GM19463 (cell line): ENCODE data around the gene GRID1.

ENCODE experiments used
- ATAC-seq: cut with Tn5 transposase; IDR thresholded peaks from one replicate; pipeline ENCODE4 v1.9.1; 2021; ENCODE audit warnings: mild to moderate bottlenecking, moderate library complexity; ENCODE audit not compliant: unreplicated experiment

Gene GRID1

DNA sequence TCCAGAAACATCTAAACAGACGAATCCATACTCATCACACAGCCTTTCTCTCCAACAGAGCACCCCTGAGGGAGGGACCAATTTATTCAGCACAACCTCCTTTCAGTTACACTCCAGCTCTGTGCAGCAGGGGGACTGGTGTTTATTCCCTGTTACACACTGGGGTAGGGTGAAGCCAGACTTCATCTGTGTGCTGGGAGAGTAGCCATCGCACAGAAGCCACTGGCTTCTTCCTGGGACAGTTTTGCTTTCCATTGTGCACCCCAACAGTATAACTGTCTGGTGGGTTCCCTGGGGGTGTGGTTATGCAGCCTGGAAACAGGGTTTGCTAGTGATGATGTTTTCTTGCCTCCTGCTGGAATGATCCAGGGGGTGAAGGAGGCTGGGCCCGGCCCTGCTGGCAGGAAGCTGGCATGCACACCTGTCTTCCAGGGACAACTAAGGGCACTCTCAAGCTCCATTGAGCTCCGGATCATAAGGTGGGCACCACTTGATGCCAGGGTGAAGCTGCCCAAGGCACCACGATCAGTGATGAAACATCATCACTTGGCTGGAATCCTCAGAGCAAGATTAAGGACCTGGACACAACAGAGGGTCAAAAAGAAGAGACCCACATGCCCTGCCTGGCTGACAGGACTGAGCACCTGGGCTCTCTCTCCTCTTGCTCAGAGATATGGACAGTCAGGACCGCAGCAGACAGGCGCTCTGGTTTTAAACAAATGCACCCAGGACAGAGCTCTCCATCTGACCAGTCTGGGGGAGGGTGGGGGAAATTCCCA lies 293.2 kb downstream of the GRID1 start:
- no peak for ATAC-seq

DNA sequence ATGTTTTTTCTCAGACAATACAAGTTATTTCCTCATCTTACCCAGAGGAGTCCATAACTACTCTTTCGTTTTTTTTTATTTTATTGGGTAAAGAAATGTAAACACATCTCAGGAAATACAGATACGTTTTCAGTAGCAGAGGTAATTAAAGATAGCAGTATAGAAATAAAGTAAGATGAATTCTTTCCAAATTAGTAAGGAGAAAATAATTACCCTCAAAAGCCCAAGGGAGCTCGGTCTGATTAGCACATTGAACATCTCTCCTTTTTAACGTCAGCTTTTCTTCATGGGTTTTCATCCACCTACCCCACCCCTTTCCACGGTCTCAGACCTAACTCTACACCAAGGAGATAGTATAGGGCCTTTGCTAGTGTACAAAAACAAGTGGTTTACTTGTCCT lies 294.2 kb downstream of the GRID1 start:
- no peak for ATAC-seq

GRCh38 chr10:86071758-86072157 lies 294.8 kb downstream of the GRID1 start:
- no peak for ATAC-seq

DNA sequence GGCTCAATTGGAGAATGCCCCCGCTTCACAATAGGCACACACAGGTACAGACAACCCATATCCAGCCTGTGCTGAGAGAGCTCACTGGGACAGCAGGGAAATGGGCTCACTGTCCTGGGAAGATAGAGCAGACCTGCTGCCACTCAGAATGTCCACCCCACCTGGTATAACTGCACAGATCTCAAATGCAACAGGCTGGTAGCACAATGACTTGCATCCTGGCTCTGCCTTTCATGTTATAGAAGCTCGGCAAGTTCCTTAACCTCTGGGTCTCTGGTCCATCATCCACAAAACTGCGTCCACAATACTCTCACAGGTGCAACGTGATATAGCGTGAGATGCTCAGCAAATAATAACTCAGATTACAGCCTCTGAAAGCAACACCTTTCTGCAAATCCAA lies 295.4 kb downstream of the GRID1 start:
- ATAC-seq, result no peak

- ATAC-seq, result no peak
These were observed 296.3 kb downstream of the GRID1 start for GRCh38 chr10:86070278-86070677.

DNA sequence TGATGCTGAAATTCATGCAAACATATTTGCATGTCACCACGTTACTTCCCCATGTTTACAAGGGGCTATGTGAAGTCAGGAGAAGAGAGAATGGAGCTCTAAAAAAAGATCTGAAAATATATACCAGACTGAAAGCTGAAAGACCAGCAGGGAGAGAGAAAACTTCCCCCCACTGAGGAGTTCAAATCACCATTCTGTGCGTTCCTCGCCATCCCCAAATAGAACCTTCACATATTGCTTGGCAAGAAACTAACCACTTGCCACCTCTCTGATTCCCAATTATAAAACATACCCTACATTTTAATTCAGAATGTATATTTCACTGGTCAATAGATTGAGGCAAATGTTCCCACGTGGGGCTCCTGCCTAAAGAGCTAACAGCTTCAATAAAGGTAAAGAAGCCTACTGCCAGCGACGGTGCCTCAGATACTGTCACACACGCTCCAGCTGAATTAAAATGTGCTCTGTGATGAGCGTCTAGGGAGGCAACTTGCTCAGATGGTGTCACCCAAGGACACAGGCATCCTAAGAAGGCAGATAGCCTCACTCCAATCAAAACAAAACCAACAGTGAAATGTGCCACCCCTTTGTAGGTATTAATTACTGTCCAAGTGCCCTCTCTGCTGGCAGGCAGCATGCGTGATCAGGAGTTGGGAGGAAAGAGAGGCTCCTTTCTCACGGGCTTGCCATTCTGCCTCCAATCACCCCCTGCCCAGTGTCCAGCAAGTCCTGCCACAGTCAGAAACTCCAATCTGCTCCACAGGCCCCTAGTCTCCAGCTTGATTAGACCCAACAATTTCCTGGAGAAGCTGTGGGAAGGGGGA lies 298.2 kb downstream of the GRID1 start:
- no peak for ATAC-seq

DNA sequence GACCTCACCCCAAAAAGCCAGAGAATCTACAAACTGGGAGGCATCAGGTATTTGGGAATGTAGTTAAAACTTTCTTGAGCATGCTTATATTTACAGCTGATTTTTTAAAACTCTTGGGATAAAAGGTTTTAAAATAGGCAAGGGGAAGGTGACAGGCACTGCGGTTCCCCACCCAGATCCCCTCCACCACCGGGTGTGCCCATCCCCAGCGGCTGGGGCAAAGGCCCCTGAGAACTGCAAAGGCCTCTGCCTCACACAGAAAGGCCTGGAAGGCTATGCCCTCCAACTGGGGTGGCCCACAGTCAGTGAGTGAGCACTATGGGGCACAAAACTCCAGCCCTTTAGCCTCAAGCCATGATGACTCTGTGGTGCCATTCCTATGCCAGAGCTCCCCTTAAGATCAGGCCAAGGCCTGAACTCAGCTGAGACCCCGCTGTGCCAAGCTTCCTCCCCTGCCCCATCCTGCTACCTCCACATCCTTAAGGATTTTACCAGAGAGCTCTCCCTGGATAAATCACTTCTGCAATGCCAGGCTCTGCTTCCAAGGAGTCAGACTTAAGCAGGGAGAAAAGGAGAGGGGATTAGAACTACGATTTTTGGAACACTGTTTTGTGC lies 299.1 kb downstream of the GRID1 start:
- ATAC-seq, result no peak

GRCh38 chr10:86066696-86067095 lies 299.9 kb downstream of the GRID1 start:
- no peak for ATAC-seq

GRCh38 chr10:86065711-86066251 lies 300.8 kb downstream of the GRID1 start:
- ATAC-seq, result no peak

GRCh38 chr10:86064931-86065662 lies 301.5 kb downstream of the GRID1 start:
- ATAC-seq, result no peak

GRCh38 chr10:86064219-86064618 lies 302.4 kb downstream of the GRID1 start:
- ATAC-seq, result no peak

- ATAC-seq, result no peak
These were observed 303.3 kb downstream of the GRID1 start for GRCh38 chr10:86063341-86063740.

GRCh38 chr10:86062647-86063145 lies 303.9 kb downstream of the GRID1 start:
- ATAC-seq, result no peak

DNA sequence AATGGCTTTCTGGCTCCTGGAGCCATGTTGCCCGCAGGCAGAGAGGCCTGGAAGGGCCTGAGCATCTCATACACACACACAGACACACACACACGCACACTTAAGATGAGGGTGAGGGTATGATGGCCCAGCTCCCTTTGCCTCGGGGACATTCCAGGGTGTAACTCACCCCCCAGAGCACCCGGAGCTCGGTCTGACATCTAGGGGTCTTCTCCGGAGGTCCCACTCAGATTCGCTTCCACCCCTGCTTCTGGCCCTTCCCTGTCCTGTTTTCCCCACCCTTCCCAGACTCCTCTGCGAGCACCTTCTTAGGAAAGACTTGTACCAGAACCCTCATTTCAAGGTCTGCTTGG lies 304.4 kb downstream of the GRID1 start:
- no peak for ATAC-seq

- ATAC-seq, result no peak
These were observed 305.1 kb downstream of the GRID1 start for GRCh38 chr10:86061278-86062197.

DNA sequence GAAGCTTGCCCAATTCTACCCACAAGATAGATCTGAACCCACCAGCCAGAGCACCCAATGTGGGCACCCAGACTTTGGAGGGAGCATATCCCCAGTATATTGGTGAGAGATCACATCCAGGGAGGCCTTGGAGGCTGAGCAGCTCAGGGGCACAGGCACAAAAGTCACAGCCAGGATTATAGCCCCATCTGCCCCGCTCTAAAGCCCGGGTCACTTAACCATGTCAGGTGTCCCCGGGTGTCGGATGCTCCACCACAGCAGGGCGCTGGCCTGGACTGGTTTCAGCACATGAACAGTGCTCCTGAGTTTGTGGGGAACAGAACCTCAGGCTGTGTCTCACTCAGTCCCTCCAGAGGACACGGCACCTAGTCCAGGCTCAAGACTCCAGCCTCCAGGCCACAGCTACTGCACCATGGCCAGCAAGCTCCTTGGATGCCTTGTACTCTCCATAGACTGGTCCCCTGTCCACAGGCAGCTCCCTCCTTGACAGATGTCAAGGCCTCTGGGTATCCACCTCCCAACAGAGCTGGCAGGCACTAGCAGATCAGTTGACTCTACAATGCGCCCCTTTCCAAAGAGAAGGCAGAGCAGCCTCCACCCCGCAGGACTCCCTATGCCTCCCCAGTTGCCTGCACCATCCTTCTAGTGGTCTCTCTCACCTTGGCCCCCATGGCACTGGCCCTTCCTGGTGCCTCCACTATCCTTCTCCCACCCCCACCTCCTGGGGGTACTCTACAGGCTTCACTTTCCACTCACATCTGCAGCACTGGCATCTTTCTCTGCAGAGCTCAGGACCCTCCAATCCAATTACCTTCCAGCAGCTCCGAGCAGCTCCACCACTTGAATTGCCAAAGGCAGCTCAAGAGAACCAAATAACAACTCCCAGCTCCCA lies 306.0 kb downstream of the GRID1 start:
- no peak for ATAC-seq

DNA sequence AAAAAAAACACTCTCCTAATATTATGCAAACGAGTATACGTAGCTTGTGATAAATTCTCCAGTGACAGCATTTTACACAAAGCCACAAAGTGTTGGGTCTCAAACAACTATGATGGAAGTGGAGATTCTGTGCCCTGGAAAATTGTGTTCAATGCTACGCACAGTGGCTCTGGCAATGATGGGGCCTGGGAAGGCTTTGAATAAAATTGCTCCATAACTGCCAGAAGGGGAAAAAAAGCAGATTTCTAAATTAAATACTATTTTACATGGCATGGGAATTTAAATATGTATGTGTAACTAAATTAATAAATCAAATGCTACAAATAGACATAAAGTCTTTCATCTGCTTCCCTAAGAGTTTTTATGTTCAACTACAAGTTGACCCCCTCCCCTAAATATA lies 306.7 kb downstream of the GRID1 start:
- no peak for ATAC-seq

- no peak for ATAC-seq
These were observed 307.6 kb downstream of the GRID1 start for GRCh38 chr10:86058964-86059363.

DNA sequence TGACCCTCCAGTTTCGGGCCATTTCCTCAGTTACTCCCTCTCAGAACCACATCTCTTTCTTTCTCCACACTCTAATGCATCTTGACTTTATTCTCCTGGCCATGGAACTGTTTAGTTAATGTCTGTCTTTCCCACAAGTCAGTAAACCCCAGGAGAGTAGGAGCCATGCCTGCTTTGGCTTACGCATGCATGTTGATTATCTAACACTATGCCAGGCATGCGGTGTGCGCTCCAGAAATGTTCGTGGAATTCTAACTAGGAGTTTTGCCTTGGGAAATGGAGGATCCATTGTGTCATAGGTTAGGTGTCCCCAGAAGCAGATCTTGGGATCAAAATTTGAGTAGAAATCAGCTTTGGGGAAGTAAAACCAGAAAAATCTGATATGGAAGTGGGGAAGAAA lies 308.9 kb downstream of the GRID1 start:
- ATAC-seq, result no peak
